H9 (cell line): Measurements from ENCODE around the gene WDR6. TPM values are rescaled to one million over a fixed set of nuclear protein-coding genes. Genes with fewer than 3 reads are reported as not detected.

Experiments used
- DNase-seq: peaks from one replicate; pipeline ENCODE4 v3.0.0-alpha.2; 2017
- H2AFZ ChIP-seq: one replicate; pipeline ENCODE4 v1.6.1; 2013; ENCODE audit warnings: mild to moderate bottlenecking, low read length, control low read depth, moderate library complexity
- H2AK5ac ChIP-seq: 2 replicates; pipeline ENCODE4 v1.6.1; 2013; ENCODE audit warnings: low read length, control low read depth, mixed read lengths; ENCODE audit not compliant: insufficient read length
- H2BK120ac ChIP-seq: one replicate; pipeline ENCODE4 v1.6.1; 2013; ENCODE audit warnings: low read depth, mild to moderate bottlenecking, low read length, control low read depth, inconsistent platforms; ENCODE audit not compliant: poor library complexity, severe bottlenecking
- H2BK12ac ChIP-seq: 2 replicates; pipeline ENCODE4 v1.6.1; 2013; ENCODE audit warnings: low read length, control low read depth, mixed read lengths, low read depth; ENCODE audit not compliant: insufficient read length
- H2BK15ac ChIP-seq: 2 replicates; pipeline ENCODE4 v1.6.1; 2013; ENCODE audit warnings: low read depth, low read length, control low read depth
- H2BK20ac ChIP-seq: one replicate; pipeline ENCODE4 v1.6.1; 2013; ENCODE audit warnings: low read depth, mild to moderate bottlenecking, low read length, control low read depth, inconsistent platforms; ENCODE audit not compliant: poor library complexity, severe bottlenecking
- H2BK5ac ChIP-seq: 2 replicates; pipeline ENCODE4 v1.6.1; 2013; ENCODE audit warnings: low read length, control low read depth, mixed read lengths; ENCODE audit not compliant: insufficient read length
- H3K14ac ChIP-seq: 2 replicates; pipeline ENCODE4 v1.6.1; 2013; ENCODE audit warnings: low read length, control low read depth; ENCODE audit not compliant: insufficient read depth
- H3K18ac ChIP-seq: 2 replicates; pipeline ENCODE4 v1.6.1; 2013; ENCODE audit warnings: low read depth, mild to moderate bottlenecking, mixed read lengths, low read length, control low read depth; ENCODE audit not compliant: insufficient read length
- H3K23ac ChIP-seq: 2 replicates; pipeline ENCODE4 v1.6.1; 2013; ENCODE audit warnings: low read length, control low read depth, mixed read lengths, low read depth; ENCODE audit not compliant: insufficient read length
- H3K23me2 ChIP-seq: 2 replicates; pipeline ENCODE4 v1.6.1; 2013; ENCODE audit warnings: low read depth, mild to moderate bottlenecking, mixed read lengths, low read length, control low read depth; ENCODE audit not compliant: insufficient read length, poor library complexity, severe bottlenecking
- H3K27ac ChIP-seq: 2 replicates; pipeline ENCODE4 v1.5.1; 2013; ENCODE audit warnings: low read length, control low read depth, mixed read lengths, low read depth; ENCODE audit not compliant: insufficient read length
- H3K27me3 ChIP-seq: 2 replicates; pipeline ENCODE4 v1.6.1; 2013; ENCODE audit warnings: low read length, control low read depth, inconsistent platforms; ENCODE audit not compliant: insufficient read depth
- H3K4ac ChIP-seq: 2 replicates; pipeline ENCODE4 v1.6.1; 2013; ENCODE audit warnings: low read depth, mild to moderate bottlenecking, control low read depth, inconsistent platforms, low read length, moderate library complexity
- H3K4me1 ChIP-seq: 2 replicates; pipeline ENCODE4 v1.6.1; 2013; ENCODE audit warnings: low read length, control low read depth, inconsistent platforms; ENCODE audit not compliant: insufficient read depth
- H3K4me2 ChIP-seq: 2 replicates; pipeline ENCODE4 v1.6.1; 2013; ENCODE audit warnings: low read length, control low read depth, mixed read lengths; ENCODE audit not compliant: insufficient read length, insufficient read depth
- H3K56ac ChIP-seq: 2 replicates; pipeline ENCODE4 v1.6.1; 2013; ENCODE audit warnings: low read depth, mild to moderate bottlenecking, mixed read lengths, low read length, control low read depth; ENCODE audit not compliant: insufficient read length
- H3K79me1 ChIP-seq: 2 replicates; pipeline ENCODE4 v1.6.1; 2013; ENCODE audit warnings: low read depth, mild to moderate bottlenecking, moderate library complexity, low read length, control low read depth, inconsistent platforms; ENCODE audit not compliant: insufficient read depth, poor library complexity, severe bottlenecking
- H3K79me2 ChIP-seq: 2 replicates; pipeline ENCODE4 v1.6.1; 2013; ENCODE audit warnings: low read length, control low read depth, inconsistent platforms; ENCODE audit not compliant: insufficient read depth
- H3K9ac ChIP-seq: 2 replicates; pipeline ENCODE4 v1.6.1; 2013; ENCODE audit warnings: low read length, control low read depth, mixed read lengths; ENCODE audit not compliant: insufficient read length; ENCODE audit errors: extremely low read depth
- H3K9me3 ChIP-seq: one replicate; pipeline ENCODE4 v1.6.1; 2013; ENCODE audit warnings: low read depth, low read length, inconsistent platforms; ENCODE audit not compliant: control insufficient read depth
- H3T11ph ChIP-seq: one replicate; pipeline ENCODE4 v1.6.1; 2013; ENCODE audit warnings: mild to moderate bottlenecking, low read length, control low read depth, inconsistent platforms
- H4K20me1 ChIP-seq: one replicate; pipeline ENCODE4 v1.6.1; 2013; ENCODE audit not compliant: control insufficient read depth, insufficient read length, insufficient read depth
- H4K5ac ChIP-seq: 2 replicates; pipeline ENCODE4 v1.6.1; 2013; ENCODE audit warnings: low read depth, mild to moderate bottlenecking, mixed read lengths, low read length, control low read depth; ENCODE audit not compliant: insufficient read length
- H4K8ac ChIP-seq: replicated peaks from 2 replicates; pipeline ENCODE4 v1.6.1; 2013; ENCODE audit warnings: low read length, control low read depth, mixed read lengths, low read depth; ENCODE audit not compliant: insufficient read length
- H4K91ac ChIP-seq: 2 replicates; pipeline ENCODE4 v1.6.1; 2013; ENCODE audit warnings: low read depth, mild to moderate bottlenecking, moderate library complexity, mixed read lengths, low read length, control low read depth; ENCODE audit not compliant: insufficient read length
- H3K27ac Mint-ChIP-seq, 3 experiments: 2 replicates in 2 of 3; 3 replicates in 1 of 3; pipeline ENCODE4 v1.8.0; 2020 to 2021; ENCODE audit warnings: mixed read lengths in 3 of 3, mild to moderate bottlenecking in 1 of 3, moderate library complexity in 1 of 3
- H3K27me3 Mint-ChIP-seq: 2 replicates; pipeline ENCODE4 v1.8.0; 2021; ENCODE audit warnings: low read depth, mild to moderate bottlenecking, moderate library complexity, mixed read lengths
- H3K36me3 Mint-ChIP-seq, 3 experiments: 2 replicates in 2 of 3; 3 replicates in 1 of 3; pipeline ENCODE4 v1.8.0; 2020 to 2021; ENCODE audit warnings: low read depth in 3 of 3, mixed read lengths in 3 of 3; ENCODE audit not compliant: insufficient read depth in 1 of 3
- H3K4me1 Mint-ChIP-seq, 2 experiments: 2 replicates each; pipeline ENCODE4 v1.8.0; 2020; ENCODE audit warnings: mixed read lengths in 2 of 2
- H3K4me3 Mint-ChIP-seq, 2 experiments: 2 replicates in 1 of 2; 3 replicates in 1 of 2; pipeline ENCODE4 v1.8.0; 2020 to 2021; ENCODE audit warnings: mild to moderate bottlenecking in 2 of 2, mixed read lengths in 2 of 2, moderate library complexity in 1 of 2
- H3K9me3 Mint-ChIP-seq, 2 experiments: 2 replicates in 1 of 2; 3 replicates in 1 of 2; pipeline ENCODE4 v1.8.0; 2020; ENCODE audit warnings: mild to moderate bottlenecking in 2 of 2, mixed read lengths in 2 of 2, moderate library complexity in 1 of 2
- WGBS: extraction: QIAGEN DNeasy Blood & Tissue Kit; methylation state at CpG from one replicate; pipeline ENCODE4 v1.1.7; 2013; ENCODE audit warnings: missing lambda C conversion rate, low lambda C conversion rate, mixed read lengths; ENCODE audit not compliant: insufficient read length; ENCODE audit errors: extremely low coverage; 5-methylcytosine and 5-hydroxymethylcytosine counted together
- total RNA-seq: library from RNA; stranded (reverse); gene quantifications from 2 replicates; pipeline ENCODE4 v1.2.1, GENCODE V29; 2021
- TF ChIP-seq, protein P1 (sequence below): fragments of 200-600 bp; sonication (generic); conservative IDR thresholded peaks from 3 replicates; pipeline ENCODE4 v1.8.0; 2021; ENCODE audit warnings: antibody characterized with exemption, mild to moderate bottlenecking

WDR6 gene
- total RNA-seq, 1 experiment from 2014 or later: 298 TPM

DNA sequence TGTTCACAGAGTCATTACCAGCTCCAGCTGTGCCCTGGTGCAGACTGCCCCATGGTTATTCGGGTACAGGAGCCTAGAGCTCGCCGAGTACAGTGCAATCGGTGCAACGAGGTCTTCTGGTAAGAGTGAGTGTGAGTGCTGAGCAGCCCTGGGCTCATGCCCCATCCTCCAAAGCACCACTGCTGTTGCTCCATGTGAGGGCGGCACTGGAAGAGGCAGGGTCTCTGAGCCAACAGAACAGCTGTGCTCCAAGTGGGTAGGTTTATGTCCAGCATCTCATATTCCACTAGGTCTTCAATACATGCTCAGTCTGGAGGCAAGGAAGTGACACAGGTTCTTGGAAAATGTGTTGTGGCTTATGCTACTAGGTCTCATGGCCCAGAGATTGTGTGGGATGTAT, 36.6 kb upstream of the WDR6 start:
- no CpG with 5 or more reads among the region's 6 CpGs for WGBS
- H3K27ac Mint-ChIP-seq: no peak overlapping the region
- H3K79me2 ChIP-seq: no peaks in the 10 kb centered on the region

More for the DNA sequence above, 36.6 kb upstream of the WDR6 start:
- H3K9ac ChIP-seq: no peak overlapping the region
- no peak overlapping the region for H2BK15ac ChIP-seq
- H4K91ac ChIP-seq: no peak overlapping the region
- H2BK5ac ChIP-seq: no peak overlapping the region
- no peak overlapping the region for H2AFZ ChIP-seq
- no peak for DNase-seq
- H3K27me3 ChIP-seq: no peaks in the 10 kb centered on the region; the same call in 1 of the 2 replicates
- H3K14ac ChIP-seq: no peak overlapping the region
- H3K79me1 ChIP-seq: no peaks in the 10 kb centered on the region
- TF ChIP-seq, protein P1, sequence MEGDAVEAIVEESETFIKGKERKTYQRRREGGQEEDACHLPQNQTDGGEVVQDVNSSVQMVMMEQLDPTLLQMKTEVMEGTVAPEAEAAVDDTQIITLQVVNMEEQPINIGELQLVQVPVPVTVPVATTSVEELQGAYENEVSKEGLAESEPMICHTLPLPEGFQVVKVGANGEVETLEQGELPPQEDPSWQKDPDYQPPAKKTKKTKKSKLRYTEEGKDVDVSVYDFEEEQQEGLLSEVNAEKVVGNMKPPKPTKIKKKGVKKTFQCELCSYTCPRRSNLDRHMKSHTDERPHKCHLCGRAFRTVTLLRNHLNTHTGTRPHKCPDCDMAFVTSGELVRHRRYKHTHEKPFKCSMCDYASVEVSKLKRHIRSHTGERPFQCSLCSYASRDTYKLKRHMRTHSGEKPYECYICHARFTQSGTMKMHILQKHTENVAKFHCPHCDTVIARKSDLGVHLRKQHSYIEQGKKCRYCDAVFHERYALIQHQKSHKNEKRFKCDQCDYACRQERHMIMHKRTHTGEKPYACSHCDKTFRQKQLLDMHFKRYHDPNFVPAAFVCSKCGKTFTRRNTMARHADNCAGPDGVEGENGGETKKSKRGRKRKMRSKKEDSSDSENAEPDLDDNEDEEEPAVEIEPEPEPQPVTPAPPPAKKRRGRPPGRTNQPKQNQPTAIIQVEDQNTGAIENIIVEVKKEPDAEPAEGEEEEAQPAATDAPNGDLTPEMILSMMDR: no peak
- no peak overlapping the region for H3K23ac ChIP-seq
- H2BK12ac ChIP-seq: no peak overlapping the region
- H3K27ac ChIP-seq: no peak overlapping the region
- H3K4me1 Mint-ChIP-seq: no peaks in the 10 kb centered on the region
- no peaks in the 10 kb centered on the region for H3K9me3 Mint-ChIP-seq
- H4K5ac ChIP-seq: no peak overlapping the region
- no peak overlapping the region for H2BK120ac ChIP-seq
- H3K27me3 Mint-ChIP-seq: no peaks in the 10 kb centered on the region
- H3T11ph ChIP-seq: no peak overlapping the region
- no peak overlapping the region for H3K4ac ChIP-seq
- H3K4me1 ChIP-seq: no peaks in the 10 kb centered on the region
- H3K4me2 ChIP-seq: no peak overlapping the region
- H2BK20ac ChIP-seq: no peak overlapping the region
- peaks cover 46 to 95% (median 78%) of the 10 kb centered on the region in 3 experiments; a peak in 6 of 7 replicates for H3K36me3 Mint-ChIP-seq
- no peak overlapping the region for H3K18ac ChIP-seq
- no peaks in the 10 kb centered on the region for H3K9me3 ChIP-seq
- no peaks in the 10 kb centered on the region for H4K20me1 ChIP-seq
- H3K56ac ChIP-seq: no peak overlapping the region
- H3K23me2 ChIP-seq: no peaks in the 10 kb centered on the region
- no peak overlapping the region for H3K4me3 Mint-ChIP-seq
- H4K8ac ChIP-seq: no peak overlapping the region
- no peak overlapping the region for H2AK5ac ChIP-seq
